Measurements from ENCODE around the gene ATP8B4.
"Not testable (repeated sequence)": the region's sequence is repeated elsewhere in the genome, so short reads cannot be mapped to it uniquely, and the experiment has no call there.

Gene ATP8B4

DNA sequence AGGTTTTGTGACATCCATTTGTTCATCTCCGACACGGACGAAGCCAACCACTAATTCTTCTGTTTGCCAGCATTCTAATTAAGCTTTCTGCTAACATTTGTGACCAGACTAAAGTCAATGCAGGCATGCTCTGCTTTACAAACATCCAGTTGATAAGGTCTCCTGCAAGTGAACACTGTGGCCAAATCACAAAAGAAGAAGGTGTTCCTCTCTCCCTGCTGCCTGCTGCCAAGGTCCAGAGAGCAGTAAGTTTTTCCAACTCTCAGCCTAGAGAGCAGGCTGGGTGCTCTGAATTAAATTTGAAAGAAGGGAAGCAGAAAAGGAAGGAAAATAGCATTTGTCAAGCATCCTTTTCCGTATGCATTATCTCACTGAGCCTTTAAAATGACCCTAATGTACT is 133.6 kb downstream of the ATP8B4 start:
- no peak overlapping the region for H3K4me3 ChIP-seq
- no peak for TF ChIP-seq Cebpa-rat (IDR thresholded peaks at IDR 0.05)
- peaks cover 0 to 43% (median 0%) of the 10 kb centered on the region in 11 experiments; a peak in 4 of 22 replicates for H3K36me3 ChIP-seq
- no peaks in the 10 kb centered on the region for H3K27me3 ChIP-seq
- H3K27ac ChIP-seq = no peak overlapping the region
- H3K4me2 ChIP-seq = no peak overlapping the region
- no peak overlapping the region for H3K9ac ChIP-seq
- no peaks in the 10 kb centered on the region for H4K20me1 ChIP-seq
- peaks cover 0 to 18% (median 0%) of the 10 kb centered on the region in 10 experiments; a peak in 8 of 20 replicates for H3K4me1 ChIP-seq
- no peaks in the 10 kb centered on the region for H3K9me3 ChIP-seq (replicated peaks in 1 of 11)

DNA sequence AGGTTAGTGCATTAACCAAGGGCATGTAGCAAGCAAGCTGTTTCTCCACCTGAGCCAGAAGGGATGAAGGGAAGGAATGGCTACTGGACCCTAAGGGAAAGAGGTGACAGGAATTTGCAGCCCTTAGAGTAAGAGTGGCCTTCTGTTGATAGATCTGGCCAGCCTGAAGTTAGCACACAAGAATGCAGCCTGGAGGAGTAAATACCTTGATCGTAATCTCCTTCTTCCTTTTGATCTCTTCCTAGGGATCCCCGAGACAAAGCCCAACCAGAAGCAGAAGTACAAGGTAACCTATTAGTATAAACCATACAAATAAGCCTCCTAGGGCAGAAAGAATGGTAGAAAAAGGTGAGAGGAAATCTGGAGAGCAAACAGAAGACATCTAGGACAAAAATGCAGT is 134.6 kb downstream of the ATP8B4 start:
- Histone ChIP-seq H3K4me1 (peaks cover 0 to 10% (median 0%) of the 10 kb centered on the region in 10 experiments; a peak in 8 of 20 replicates), H3K4me3 (no peak overlapping the region), H4K20me1 (no peaks in the 10 kb centered on the region), H3K9ac (no peak overlapping the region), H3K4me2 (no peak overlapping the region), H3K9me3 (replicated peaks in 1 of 11) (no peaks in the 10 kb centered on the region), H3K27me3 (no peaks in the 10 kb centered on the region), H3K27ac (no peak overlapping the region), H3K36me3 (peaks cover 0 to 52% (median 0%) of the 10 kb centered on the region in 11 experiments; a peak in 4 of 22 replicates)
- TF ChIP-seq Cebpa-rat (IDR thresholded peaks at IDR 0.05) = no peak

DNA sequence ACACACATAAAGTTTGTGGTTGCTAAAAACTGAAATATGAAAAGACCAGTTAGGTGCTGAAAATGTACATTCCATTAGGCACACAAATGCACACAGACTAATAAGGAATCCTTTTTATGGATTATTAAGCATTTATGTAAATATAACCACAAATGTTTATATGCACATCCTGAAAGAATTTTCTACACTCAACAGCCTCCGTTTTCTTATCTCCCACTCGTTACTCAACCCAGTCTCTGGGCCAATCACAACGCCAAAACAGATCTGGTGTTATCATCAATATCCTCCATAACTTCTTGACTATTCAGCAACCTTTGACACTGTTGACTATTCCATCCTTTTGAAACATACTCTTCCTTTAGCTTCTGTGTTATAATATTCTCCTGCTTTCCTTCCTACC is 136.4 kb downstream of the ATP8B4 start:
- Histone ChIP-seq H3K27me3 (no peaks in the 10 kb centered on the region), H3K4me1 (peaks cover 0 to 7% (median 0%) of the 10 kb centered on the region in 10 experiments; a peak in 3 of 20 replicates), H3K4me2 (no peak overlapping the region), H3K27ac (no peak overlapping the region), H3K9me3 (replicated peaks in 1 of 11) (no peaks in the 10 kb centered on the region), H3K4me3 (no peak overlapping the region), H4K20me1 (no peaks in the 10 kb centered on the region), H3K9ac (no peak overlapping the region), H3K36me3 (peaks cover 0 to 59% (median 0%) of the 10 kb centered on the region in 11 experiments; a peak in 4 of 22 replicates)
- no peak for TF ChIP-seq Cebpa-rat (IDR thresholded peaks at IDR 0.05)

DNA sequence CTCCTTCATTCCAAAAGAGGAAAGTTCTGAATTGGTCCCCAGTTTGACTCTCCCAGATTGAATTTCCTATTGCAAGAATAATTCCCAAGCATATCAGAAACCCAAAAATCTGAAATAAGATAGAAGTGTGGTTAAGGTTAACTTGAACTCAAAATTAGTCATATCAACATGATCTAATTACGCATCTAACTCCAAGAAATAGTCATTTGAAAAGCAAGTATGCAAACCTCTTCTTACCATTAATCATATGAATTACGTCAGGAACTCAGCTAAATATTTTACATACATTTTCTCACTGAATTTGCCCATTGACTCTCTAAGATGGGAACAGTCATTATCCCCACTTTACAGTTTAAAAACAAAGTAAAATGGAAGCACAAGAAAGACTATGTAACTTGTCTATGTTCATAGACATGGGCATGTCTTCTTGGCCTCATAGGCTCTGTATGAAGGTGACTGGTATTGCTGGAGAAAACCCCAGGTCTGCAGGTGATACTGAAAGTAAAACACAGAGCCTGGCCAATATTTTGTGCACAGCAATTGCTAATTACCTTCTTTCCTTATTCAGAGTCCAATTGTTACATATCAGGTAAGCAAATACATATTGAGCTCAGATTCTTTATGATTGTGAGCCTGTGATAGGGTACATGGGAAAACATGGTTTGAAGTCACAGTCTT is 139.2 kb downstream of the ATP8B4 start:
- no peak for TF ChIP-seq Cebpa-rat (IDR thresholded peaks at IDR 0.05)
- Histone ChIP-seq H3K9me3 (replicated peaks in 1 of 11) (no peaks in the 10 kb centered on the region), H3K4me1 (no peaks in the 10 kb centered on the region), H4K20me1 (no peaks in the 10 kb centered on the region), H3K4me3 (no peak overlapping the region), H3K27me3 (no peaks in the 10 kb centered on the region), H3K36me3 (peaks cover 0 to 59% (median 0%) of the 10 kb centered on the region in 11 experiments; a peak in 4 of 22 replicates), H3K27ac (no peak overlapping the region), H3K9ac (no peak overlapping the region), H3K4me2 (no peak overlapping the region)

DNA sequence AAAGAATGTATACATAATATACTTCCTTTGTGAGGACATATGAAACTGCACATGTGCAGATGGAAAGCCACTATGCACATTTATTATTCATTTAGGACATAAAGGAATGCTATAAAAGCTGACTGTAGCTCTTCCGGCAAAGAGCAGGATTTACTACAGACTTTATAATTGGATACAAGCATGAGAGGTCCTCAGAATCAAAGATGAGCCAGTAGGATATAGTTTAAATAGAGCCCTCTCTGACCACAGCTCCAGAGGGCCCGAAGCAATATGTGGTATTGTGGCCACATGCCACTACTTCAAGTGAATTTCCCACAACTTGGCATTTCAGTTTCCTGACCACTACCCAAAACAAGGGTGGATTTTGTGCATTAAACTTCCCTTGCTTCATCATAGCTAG is 140.9 kb downstream of the ATP8B4 start:
- peaks cover 0 to 5% (median 0%) of the 10 kb centered on the region in 10 experiments; a peak in 2 of 20 replicates for H3K4me1 ChIP-seq
- H3K27me3 ChIP-seq = no peaks in the 10 kb centered on the region
- no peak overlapping the region for H3K4me2 ChIP-seq
- no peak overlapping the region for H3K9ac ChIP-seq
- no peak overlapping the region for H3K4me3 ChIP-seq
- TF ChIP-seq Cebpa-rat (IDR thresholded peaks at IDR 0.05) = no peak
- H3K36me3 ChIP-seq = peaks cover 0 to 52% (median 0%) of the 10 kb centered on the region in 11 experiments; a peak in 4 of 22 replicates
- H4K20me1 ChIP-seq = no peaks in the 10 kb centered on the region
- no peak overlapping the region for H3K27ac ChIP-seq
- no peaks in the 10 kb centered on the region for H3K9me3 ChIP-seq (replicated peaks in 1 of 11)

DNA sequence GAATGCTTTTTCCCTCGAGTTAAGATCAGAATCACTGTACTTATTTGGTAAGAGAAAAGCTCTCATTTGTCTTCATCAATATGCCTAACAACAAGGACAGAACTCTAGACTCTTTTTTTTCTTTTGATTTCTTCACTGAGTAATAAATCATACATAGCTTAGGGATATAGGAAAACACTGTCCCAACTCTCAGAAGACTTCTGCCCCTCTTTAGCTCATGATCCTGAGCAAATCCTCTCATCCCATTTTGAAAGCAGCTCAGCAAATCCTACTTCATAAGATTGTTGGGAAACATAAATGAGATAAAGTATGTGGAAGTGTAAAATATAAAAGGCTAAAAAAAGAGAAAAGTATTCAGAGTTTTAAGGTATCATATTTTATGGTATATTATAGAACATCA is 141.7 kb downstream of the ATP8B4 start:
- H4K20me1 ChIP-seq = no peaks in the 10 kb centered on the region
- no peak overlapping the region for H3K27ac ChIP-seq
- H3K4me1 ChIP-seq = peaks cover 0 to 8% (median 0%) of the 10 kb centered on the region in 10 experiments; a peak in 2 of 20 replicates
- H3K9ac ChIP-seq = no peak overlapping the region
- TF ChIP-seq Cebpa-rat (IDR thresholded peaks at IDR 0.05) = no peak
- H3K4me3 ChIP-seq = no peak overlapping the region
- H3K4me2 ChIP-seq = no peak overlapping the region
- H3K36me3 ChIP-seq = peaks cover 0 to 56% (median 0%) of the 10 kb centered on the region in 11 experiments; a peak in 4 of 22 replicates
- H3K9me3 ChIP-seq (replicated peaks in 1 of 11) = no peaks in the 10 kb centered on the region
- H3K27me3 ChIP-seq = no peaks in the 10 kb centered on the region

DNA sequence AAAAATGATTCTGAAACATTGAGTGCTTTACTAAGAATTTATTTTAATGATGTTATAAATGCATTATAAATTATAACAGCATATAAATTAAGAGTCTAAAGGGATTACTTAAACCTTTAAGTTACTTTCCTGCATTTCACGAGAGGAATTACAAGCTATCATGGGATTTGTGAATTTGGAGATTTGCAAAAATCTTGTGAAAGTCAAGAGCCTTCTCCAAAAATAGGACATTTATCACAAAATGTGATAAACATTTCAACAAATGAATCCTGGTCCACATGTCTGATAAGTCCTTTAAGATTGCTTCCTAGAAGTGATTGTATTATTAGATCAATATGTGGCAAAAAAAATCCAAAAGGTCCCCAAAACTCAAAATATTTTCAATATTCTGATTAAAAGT is 154.5 kb downstream of the ATP8B4 start:
- Histone ChIP-seq H3K4me2 (no peak overlapping the region), H3K27ac (no peak overlapping the region), H3K9me3 (replicated peaks in 1 of 11) (peaks cover 0 to 28% (median 7%) of the 10 kb centered on the region in 11 experiments; a peak in 13 of 22 replicates), H3K36me3 (peaks cover 0 to 36% (median 0%) of the 10 kb centered on the region in 11 experiments; a peak in 4 of 22 replicates), H3K9ac (no peak overlapping the region), H4K20me1 (peaks cover 0 to 5% (median 0%) of the 10 kb centered on the region in 11 experiments; a peak in 1 of 22 replicates), H3K4me3 (no peak overlapping the region), H3K27me3 (no peaks in the 10 kb centered on the region), H3K4me1 (no peaks in the 10 kb centered on the region)
- TF ChIP-seq Cebpa-rat (IDR thresholded peaks at IDR 0.05) = no peak

DNA sequence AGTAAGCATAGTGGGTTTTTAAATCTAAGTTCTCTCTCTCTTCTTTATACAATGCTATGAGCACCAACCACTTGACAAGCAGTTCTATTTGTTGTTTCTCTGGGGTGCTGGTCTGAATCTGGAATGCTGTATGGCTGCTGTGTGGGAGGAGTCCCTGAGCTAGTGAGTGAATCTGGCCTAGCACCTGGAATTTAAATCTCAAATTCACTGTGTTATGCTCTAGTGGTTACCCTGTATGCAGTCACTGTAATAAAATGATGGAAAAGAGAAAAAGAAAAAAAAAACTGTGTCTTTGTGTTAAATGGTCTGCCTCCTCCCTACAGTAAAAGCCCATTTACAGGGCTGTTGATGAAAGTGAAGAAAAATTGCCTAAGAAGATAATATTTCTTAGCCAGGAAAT is 155.0 kb downstream of the ATP8B4 start:
- TF ChIP-seq Cebpa-rat (IDR thresholded peaks at IDR 0.05) = no peak
- Histone ChIP-seq H3K4me1 (no peaks in the 10 kb centered on the region), H3K27ac (no peak overlapping the region), H3K36me3 (peaks cover 0 to 37% (median 0%) of the 10 kb centered on the region in 11 experiments; a peak in 4 of 22 replicates), H4K20me1 (peaks cover 0 to 5% (median 0%) of the 10 kb centered on the region in 11 experiments; a peak in 1 of 22 replicates), H3K4me3 (no peak overlapping the region), H3K9me3 (replicated peaks in 1 of 11) (peaks cover 0 to 26% (median 8%) of the 10 kb centered on the region in 11 experiments; a peak in 13 of 22 replicates), H3K9ac (no peak overlapping the region), H3K4me2 (no peak overlapping the region), H3K27me3 (no peaks in the 10 kb centered on the region)

DNA sequence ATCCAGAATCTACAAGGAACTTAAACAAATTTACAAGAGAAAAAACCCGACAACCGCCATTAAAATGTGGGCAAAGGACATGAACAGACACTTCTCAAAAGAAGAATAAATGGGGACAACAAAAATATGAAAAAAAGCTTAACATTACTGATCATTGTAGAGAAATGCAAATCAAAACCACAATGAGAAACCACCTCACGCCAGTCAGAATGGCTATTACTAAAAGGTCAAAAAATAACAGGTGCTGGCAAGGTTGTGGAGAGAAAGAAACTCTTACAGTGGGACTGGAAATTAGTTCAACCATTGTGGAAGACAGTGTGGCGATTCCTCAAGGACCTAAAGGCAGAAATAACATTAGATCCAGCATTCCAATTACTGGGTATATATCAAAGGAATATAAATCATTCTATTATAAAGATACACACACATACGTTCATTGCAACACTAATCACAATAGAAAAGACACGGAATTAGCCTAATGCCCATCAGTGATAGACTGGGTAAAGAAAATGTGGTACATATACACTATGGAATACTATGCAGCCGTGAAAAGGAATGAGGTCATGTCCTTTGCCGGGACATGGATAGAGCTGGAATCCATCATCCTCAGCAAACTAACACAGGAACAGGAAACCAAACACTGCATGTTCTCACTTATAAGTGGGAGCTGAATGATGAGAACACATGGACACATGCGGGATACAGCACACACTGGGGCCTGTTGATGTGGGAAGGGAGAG is 155.8 kb downstream of the ATP8B4 start:
- not testable (repeated sequence) for H3K27ac ChIP-seq, H3K4me2 ChIP-seq
- peaks cover 0 to 25% (median 8%) of the 10 kb centered on the region in 11 experiments; a peak in 13 of 22 replicates for H3K9me3 ChIP-seq (replicated peaks in 1 of 11)

More for the DNA sequence above, 155.8 kb downstream of the ATP8B4 start:
- H3K9ac ChIP-seq, H3K4me1 ChIP-seq, H3K4me3 ChIP-seq, H3K27me3 ChIP-seq, H4K20me1 ChIP-seq: not testable (repeated sequence)
- H3K36me3 ChIP-seq = peaks cover 0 to 37% (median 0%) of the 10 kb centered on the region in 11 experiments; a peak in 4 of 22 replicates

All from BLaER1 treated with 17β-estradiol and CSF1 and Interleukin-3, amounts not matched to agents 10 nM and 100 nM (cell line).